ENCODE results near the gene MCTP1. TPM values are rescaled to one million over a fixed set of nuclear protein-coding genes. Genes with fewer than 3 reads are reported as not detected.
"Not testable (repeated sequence)": the region's sequence is repeated elsewhere in the genome, so short reads cannot be mapped to it uniquely, and the experiment has no call there.

Gene MCTP1
- total RNA-seq, 1 donor from 2014 or later = 63.6 TPM

DNA sequence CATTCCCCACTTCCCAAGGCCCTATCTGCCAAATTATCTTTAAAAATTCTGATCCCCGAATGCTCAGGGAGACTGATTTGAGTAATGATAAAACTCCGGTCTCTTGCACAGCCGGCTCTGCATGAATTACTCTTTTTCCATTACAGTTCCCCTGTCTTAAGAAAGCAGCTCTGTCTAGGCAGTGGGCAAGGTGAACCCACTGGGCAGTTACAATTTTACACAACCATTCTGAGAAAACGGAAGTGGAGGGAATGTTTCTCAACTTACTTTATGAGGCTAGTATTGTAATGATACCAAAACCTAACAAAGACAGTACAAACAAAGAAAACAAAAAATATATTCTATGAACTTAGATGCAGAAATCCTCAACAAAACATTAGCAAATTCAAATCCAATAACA is 100.0 kb downstream of the MCTP1 start:
- no peak for DNase-seq (ENCODE audit: low read depth, low spot score)

DNA sequence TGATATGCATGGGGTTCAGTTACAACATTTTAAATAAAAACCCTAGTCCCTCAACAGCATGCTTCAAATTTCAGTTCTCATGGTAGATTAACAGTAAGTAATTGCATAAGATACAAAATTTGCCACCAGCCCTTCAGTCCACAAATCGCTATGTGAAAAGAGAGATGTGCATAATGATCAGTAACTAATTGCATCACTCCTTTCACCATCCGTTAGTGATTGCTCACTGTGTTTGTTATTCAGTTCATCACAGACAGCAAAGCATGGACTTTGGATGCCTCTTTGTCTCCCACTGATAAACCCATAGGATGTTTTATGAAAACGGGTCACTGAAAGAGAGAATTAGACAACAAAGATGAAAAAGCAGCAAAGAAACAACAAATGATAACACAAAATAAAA is 103.2 kb downstream of the MCTP1 start:
- DNase-seq (ENCODE audit: low read depth, low spot score) = no peak

DNA sequence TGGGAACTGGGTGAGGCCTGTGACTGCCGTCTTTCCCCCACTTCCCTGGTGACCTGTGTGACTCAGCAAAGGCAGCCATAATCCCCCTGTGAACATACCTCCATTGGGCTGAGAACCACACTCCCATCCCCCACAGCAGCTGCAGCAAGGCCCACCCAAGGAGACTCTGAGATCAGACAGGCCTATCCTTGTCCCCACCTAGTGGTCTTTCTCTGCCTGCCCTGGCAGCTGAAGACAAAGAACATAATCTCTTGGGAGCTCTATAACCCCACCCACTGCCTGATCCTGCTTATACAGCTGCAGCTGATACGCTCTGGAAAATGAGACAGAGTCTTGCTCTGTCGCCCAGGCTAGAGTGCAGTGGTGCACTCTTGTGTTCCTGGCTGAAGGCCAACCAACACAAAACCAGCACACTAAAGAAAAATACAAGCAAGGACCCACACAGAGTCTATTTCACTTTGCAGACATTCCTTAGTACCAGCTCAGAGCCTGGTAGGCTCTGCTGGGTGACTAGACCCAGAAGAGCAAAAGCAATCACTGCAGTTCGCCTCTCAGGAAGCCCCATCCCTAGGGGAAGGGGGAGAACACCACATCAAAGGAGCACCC is 106.7 kb downstream of the MCTP1 start:
- peak; percentile 46 for DNase-seq (ENCODE audit: low read depth, low spot score)

DNA sequence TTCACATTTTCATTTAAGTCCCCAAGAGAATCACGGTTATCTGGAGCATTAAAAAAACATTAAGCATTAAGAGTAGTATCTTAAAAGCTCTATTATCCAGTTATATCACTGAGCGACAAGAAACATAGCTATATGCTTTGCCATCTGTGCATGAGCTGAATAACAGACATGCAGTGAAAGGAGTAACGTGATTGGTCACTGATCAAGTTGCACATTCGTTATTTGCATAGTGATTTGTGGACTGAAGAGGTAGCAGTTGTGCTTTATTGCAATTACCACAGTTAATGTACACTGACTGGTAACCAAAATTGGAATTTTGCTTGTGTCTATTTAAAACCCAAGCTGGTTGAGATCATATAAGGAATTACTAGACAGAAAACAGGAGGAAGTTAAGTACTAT is 107.4 kb downstream of the MCTP1 start:
- DNase-seq (ENCODE audit: low read depth, low spot score) = no peak

DNA sequence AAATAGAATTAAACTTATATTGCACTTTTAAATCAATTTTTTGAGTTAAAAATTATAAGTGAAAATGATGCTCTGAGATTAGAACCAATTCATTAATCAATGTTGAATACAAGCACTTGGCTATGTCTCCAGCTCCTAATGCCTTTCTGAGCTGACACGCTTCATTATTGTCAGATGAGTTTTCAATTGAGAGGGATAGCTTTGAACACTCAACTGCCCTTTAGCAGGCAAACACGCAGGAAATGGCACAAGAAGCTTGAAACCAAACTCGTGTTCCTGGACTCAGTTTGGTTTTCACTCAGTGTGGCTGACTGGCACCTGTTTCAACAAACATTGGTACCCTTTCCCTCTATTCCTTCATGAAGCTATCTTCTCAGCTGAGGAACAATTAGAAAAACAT is 109.8 kb downstream of the MCTP1 start:
- no peak for DNase-seq (ENCODE audit: low read depth, low spot score)

DNA sequence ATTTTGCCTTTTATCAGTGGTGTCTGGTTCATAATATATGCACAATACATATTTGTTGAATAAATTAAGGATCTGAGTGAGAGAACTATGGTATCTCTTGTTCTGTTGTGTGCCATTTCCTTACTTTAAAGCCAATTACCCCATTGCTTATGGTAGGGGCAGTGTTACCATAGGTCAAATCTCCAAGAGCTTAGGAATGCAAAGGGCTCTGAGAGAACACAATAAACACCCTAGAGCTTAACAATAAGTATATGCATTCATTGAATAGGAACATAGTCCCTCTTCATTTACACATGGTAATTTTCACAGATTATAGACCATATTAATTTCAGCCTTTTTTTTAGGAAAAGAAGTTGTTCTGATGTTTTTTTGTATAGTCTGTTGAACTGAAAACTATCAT is 112.2 kb downstream of the MCTP1 start:
- no peak for DNase-seq (ENCODE audit: low read depth, low spot score)

DNA sequence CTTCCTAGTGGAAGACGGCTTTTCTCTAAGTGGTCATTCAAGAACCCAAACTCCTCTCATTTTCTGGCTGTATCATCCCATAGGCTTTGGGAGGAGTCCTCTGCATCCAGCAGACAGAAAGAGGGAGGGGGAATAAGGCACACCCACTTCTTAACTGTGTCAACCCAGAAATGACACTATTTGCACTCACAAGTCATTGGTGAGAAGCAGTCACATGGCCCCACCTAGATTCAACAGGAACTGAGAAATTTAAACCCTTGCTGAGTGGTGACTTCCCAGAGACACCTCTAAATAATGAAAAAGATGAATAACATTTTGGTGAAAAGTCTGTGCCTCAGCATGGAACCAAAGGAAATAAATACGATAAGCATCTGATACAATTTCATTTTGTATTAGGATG is 120.0 kb downstream of the MCTP1 start:
- DNase-seq (ENCODE audit: low read depth, low spot score) = no peak

DNA sequence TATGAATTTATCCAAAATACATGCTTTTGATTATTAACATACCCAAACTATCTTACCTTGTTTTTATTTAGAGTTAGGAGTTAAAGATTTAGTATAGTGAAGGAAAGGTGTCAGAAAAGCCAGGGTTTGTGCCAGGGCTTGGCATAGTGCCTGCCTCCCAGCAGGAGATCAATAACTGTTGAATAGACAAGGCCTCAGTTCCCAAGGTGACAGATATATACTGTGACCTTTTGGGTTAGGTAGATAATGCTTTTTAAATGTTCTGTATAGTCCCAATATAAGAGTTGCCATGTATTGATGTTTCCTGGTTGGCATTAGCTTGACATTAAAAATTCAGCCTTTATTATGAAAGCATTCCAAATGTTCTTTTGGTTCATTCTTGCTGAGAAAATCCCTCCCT is 121.8 kb downstream of the MCTP1 start:
- DNase-seq (ENCODE audit: low read depth, low spot score) = no peak

DNA sequence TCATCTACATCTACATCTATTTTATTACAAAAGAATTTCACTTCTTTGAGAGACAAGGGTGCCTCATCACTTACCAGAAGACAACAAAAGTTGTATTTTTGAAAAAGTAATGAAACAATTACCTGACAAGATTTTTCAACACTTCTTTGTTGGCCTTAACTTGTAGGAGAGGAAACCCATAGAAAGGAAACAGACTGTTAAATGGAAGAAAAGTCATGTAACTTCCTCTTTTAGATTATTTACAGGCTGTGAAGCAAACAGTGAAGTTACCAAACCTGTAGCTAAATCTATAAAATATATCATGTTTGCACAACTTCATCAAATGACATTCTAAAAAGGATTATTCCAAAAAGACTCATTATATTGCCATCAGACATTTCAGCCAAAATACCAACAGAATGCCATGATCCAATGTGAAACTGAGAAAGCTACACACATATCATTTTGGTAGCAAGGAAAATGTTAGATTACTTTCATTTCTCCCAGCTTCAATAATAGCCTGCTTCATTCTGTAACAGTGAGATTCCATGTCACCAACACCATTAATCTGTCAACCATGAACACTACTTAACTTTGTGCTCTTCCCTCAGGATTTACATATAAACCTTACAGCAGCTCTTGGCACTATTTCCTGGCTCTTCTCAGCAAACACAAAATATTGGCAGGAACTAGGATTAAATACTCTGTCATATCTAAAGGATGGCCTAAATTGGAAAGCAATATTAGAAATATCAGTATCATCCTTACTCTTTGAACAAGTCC is 122.5 kb downstream of the MCTP1 start:
- DNase-seq (ENCODE audit: low read depth, low spot score) = no peak

DNA sequence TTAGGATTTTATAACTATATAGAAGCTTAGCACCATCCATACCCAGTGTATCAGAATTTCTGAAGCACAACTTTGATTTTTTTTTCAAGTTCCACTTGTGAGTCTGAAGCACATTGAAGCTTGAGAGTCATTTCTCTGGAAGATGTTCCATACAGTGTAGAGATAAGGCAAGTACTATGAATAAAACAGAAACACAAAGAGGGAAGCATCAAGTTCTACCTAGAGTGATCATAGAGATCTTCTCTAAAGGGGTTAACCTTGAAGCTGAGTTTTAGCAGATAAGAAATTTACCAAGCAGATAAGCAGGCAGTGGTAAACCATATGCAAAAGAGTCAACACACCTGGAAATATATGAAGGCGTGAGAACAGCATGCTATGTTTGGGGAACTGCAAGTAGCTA is 125.3 kb downstream of the MCTP1 start:
- no peak for DNase-seq (ENCODE audit: low read depth, low spot score)

DNA sequence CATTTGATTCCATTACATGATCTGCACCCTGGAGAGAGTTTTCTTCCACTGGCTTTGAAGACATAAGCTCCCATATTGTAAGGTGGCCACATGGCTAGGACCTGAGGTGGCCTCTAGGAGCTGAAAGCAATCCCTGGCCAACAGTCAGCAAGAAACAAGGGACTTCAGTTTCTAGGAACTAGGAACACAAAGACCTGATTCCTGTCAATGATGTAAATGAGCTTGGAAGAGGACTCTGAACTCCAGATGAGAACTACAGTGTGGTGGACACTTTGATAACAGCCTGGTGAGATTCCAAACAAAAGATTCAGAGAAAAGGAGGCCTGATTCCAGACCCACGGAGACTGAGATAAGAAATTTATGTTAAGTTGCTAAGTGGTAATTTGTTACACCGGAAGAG is 129.0 kb downstream of the MCTP1 start:
- no peak for DNase-seq (ENCODE audit: low read depth, low spot score)

DNA sequence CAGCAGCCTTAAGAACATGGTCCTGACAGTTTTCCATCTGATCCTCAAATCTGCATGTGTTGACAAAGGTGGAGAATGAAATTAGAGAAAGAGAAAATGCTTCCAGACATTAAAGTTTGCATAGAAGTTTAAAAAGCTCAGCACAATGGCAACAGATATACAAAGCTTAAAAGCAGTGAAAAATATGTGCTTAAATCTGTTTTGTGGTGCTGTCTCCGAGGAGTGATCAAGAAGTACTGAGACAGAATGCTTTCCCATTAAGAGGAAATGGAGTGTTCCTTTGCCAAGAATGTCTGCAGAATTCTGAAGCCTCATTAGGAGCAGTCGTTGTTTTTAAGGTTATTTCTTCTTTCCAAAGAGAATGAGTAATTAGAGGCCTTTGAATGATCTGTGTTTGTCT is 131.4 kb downstream of the MCTP1 start:
- DNase-seq (ENCODE audit: low read depth, low spot score) = no peak

DNA sequence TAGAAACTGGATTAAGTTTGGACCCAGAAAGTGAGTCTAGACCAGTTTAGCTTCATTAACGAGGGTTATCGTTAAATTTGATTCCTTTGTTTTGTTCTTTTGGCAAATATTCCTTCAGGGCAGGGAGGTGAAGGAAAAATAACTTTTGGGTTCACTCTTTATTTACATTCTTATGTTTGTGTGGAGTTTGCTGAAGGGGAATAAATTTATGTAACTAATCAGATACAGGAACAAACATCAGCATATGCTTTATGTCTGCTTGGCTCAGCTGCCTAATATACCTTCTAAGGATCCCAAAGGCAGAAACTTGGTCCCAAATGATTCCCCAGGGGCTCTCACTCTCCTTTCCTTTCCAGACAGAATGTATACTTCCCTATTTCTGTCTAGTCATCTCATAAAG is 132.4 kb downstream of the MCTP1 start:
- DNase-seq (ENCODE audit: low read depth, low spot score) = no peak

DNA sequence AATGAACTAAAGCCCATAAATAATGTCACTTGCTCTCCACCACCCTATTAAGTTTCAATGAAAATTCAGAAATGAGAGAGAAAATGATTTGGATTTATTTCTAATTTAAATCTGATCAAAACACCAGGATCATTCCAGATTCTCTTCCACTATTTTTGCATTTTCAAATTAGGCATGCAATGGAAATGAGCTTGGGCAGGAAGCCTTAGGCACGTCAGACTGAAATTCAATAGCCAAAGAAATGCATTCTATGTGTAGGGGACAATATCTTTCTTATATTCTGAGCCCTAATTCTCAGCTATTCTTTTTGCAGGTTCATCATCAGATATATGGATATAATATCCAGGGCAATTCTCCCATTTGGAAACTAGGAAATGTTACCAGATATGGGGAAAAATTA is 132.8 kb downstream of the MCTP1 start:
- DNase-seq (ENCODE audit: low read depth, low spot score) = no peak

DNA sequence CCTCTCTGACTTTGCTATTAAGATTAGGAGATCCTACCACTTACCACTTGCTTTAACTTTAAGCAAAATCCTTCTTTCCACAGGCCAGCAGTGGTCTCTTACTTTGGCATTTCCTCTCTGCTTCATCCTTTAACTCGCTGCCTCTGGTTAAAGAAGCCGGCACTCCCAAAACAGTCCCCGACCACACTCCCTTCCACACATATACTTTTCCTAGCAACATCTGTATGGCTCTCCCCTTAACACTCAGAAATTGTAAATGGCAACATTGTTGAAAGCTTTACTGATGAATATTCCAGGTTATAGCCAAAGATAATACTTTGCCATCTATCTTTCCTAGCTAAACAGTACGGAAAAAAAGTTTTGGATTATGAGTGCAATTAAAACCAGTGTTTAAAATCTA is 133.2 kb downstream of the MCTP1 start:
- no peak for DNase-seq (ENCODE audit: low read depth, low spot score)

DNA sequence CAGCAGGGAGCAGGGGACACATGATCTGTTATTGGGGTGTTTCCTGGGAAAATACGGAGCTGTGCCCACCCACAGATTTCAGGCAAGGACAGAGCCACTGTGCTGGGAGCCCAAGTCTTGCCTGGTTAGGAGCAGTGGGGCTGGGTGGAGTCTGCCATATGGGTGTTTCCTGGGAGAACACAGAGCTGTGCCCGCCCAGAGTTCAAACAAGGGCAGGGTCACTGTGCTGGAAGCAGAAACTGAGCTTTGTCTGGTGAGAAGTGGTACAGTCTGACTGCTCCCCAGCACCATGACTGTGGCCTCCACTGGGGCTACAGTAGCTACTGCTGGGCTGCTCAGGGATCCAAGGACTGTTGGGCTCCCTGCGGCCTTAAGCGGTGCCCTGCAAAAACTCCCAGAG is 135.5 kb downstream of the MCTP1 start:
- DNase-seq (ENCODE audit: low read depth, low spot score) = no peak

DNA sequence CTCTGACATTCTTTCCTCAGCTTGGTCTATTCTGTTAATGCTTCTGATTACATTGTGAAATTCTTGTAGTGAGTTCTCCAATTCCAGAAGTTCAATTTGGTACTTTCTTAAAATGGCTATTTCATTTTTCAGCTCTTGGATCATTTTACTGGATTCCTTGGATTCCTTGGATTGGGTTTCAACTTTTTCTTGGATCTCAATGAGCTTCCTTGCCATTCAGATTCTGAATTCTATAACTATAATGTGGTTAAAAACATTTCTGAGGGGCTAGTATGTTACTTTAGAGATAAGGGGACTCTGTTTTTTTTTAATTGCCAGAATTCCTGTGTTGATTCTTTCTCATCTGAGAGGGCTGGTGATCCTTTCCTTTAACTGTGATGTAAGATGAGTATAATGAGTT is 136.4 kb downstream of the MCTP1 start:
- no peak for DNase-seq (ENCODE audit: low read depth, low spot score)

DNA sequence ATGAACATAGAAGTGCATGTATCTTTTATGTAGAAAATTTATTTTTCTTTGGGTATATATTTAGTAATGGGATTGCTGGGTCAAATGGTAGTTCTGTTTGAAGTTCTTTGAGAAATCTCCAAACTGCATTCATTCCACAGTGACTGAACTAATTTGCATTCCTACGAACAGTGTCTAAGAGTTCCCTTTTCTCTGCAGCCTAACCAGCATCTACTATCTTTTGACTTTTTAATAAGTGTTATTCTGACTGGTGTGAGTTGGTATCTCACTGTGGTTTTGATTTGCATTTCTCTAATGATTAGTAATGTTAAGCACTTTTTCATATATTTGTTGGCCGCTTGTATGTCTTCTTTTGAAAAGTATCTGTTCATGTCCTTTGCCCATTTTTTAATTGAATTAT is 141.0 kb downstream of the MCTP1 start:
- DNase-seq (ENCODE audit: low read depth, low spot score) = not testable (repeated sequence)

DNA sequence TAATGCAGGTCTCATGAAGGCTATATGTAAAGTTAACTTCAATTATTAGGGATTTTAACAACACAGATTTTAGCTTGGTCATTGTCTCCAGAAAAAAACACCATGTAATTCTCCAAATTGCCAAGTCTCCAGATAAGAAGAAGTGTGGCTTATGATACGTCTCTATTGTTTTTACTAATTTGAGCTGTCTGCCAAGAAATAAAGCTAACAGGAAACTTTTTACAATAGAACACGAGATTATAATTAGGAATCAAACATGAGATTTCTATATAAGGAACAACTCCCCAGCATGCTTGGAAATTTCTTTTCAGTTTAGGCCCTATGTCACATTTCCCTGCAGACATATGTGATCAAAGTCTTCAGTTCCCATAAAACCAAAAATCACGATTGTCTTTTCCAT is 142.7 kb downstream of the MCTP1 start:
- peak; percentile 35 for DNase-seq (ENCODE audit: low read depth, low spot score)

DNA sequence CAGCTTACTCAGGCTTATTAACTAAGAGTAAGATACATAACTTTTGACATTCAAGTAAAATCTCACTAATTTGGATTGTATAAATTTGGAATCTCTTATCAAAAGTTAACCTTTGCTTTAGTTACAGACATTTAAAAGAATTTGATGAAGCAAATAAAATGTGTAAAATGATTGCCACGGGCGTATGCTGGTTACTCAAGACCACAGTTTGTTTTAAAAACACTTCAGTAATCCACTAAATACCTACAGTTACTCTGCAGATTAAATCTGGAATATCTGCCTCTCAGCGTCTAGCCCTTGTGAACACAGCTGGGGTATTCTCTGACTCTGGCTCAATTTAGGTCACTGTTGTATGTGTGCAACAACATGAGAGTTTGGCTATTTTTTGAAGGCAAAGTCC is 143.8 kb downstream of the MCTP1 start:
- no peak for DNase-seq (ENCODE audit: low read depth, low spot score)

DNA sequence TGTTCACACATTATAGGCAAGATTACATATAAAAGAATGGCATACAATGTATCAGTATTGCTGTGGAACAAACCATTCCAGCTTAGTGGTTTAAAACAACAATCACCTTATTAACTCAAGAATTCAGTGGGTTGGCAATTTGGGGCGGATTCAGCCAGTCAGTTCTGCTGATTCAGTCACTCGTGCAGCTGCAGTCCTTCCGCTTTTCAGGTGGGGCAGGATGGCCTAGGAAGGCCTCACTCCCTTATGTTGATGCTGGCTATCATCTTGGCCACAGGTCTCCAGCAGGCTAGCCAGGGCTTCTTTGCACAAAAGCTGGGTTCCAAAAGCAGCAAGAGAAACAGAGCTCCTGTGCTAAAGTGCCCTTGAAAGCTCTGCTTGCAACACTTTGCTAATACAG is 150.6 kb downstream of the MCTP1 start:
- no peak for DNase-seq (ENCODE audit: low read depth, low spot score)

DNA sequence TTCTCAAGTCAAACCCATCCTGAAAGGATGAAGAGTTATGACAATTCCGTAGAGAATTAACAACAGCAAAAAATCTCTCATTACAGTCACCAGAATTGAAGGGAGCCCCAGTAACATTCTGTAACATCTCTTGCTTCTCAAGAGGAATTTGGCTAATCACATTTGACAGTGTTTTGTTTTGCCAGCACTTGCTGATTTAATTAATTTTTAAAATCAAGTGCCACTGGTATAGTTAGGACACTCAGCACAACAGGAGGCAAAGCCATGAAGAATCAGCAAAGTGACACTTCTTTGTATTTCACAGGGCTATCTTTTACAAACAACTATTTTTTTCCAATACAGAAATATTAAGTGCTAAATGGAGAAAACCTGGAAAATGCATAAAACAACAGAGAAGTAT is 152.8 kb downstream of the MCTP1 start:
- DNase-seq (ENCODE audit: low read depth, low spot score) = no peak

DNA sequence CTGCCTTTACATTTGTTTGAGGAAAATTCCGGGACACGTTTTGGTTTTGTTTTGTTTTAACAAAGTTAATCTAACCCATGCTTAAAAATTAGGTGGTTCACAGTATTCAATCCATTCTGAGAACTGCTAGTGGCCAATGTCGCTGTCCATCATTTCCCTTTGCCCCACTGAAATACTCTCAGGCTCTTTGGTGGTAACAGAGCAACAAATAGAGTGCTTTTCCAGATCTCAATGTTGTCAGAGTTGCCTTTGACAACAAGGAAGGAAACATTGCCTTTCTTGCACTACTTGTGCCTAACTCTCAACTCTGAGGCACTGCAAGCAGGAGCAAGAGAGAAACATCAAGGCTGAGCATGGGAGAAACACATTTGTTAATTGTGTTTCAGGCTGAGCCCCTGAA is 154.0 kb downstream of the MCTP1 start:
- DNase-seq (ENCODE audit: low read depth, low spot score) = no peak

DNA sequence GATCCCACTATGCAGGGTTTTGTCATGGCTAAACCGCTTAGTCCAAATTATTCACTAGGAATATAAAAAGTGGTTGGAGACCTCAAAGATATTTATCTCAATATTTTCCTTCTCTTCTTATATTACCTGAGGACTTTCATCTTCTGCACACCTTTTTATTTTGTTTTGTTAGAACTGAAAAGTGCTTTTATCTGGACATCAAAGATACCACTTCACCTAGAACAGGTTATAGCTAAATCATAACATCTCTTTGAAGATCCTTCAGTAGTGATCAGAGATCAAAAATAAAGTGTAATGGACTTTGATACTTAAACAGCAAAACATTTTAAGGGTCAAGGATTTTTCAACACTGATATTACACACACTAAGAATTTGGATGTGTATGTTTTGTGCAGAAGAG is 160.2 kb downstream of the MCTP1 start:
- no peak for DNase-seq (ENCODE audit: low read depth, low spot score)

All from pulmonary artery endothelial cell (primary cell).